ENCODE measurements around the gene ADAMTSL1. TPM values are rescaled to one million over a fixed set of nuclear protein-coding genes. Genes with fewer than 3 reads are reported as not detected.

The ADAMTSL1 gene
- total and polyA plus RNA-seq, 2 of the 8 experiments (the other 6 are each of a cell fraction or from before 2014, with no cell fraction given): 0.84 to 1.1 TPM

DNA sequence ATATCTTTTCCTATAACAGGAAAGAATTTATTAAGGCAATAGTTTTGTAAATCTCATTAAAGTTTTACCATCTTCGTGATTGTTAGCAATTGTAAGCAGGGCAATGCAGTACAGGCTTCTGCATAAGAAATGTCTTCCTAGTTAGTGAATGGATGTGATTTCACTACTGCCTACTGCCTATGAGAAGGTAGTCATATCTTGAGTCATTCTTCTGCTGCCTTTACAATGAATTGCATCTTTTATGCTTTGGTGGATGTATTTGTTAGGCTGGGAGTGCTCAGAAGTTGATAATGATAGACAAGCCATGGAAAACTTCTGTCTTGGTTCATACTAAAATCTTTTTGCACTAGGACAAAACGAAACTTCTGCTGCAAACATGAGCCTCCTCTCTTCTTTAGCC, 128.0 kb downstream of the ADAMTSL1 start (continued):
- TF ChIP-seq SUZ12 (IDR thresholded peaks at IDR 0.05; ENCODE audit: low read length) (no peak), KDM1A (IDR thresholded peaks at IDR 0.05; ENCODE audit: borderline replicate concordance, low read length) (no peak), HDAC6 (IDR thresholded peaks at IDR 0.05; ENCODE audit: low read depth, low read length) (no peak), CHD1 (IDR thresholded peaks at IDR 0.05; ENCODE audit: low read depth, low read length) (no peak)

All from H1 (cell line).